COLO668 (cell line): ENCODE data around the gene FAM162A.
"Not testable (repeated sequence)": the region's sequence is repeated elsewhere in the genome, so short reads cannot be mapped to it uniquely, and the experiment has no call there.

ENCODE experiments used
- DNase-seq: peaks from one replicate; lab custom pipeline; 2025; ENCODE audit not compliant: unreplicated experiment; lab: John Stamatoyannopoulos, UW

The FAM162A gene, protein sequence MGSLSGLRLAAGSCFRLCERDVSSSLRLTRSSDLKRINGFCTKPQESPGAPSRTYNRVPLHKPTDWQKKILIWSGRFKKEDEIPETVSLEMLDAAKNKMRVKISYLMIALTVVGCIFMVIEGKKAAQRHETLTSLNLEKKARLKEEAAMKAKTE

DNA sequence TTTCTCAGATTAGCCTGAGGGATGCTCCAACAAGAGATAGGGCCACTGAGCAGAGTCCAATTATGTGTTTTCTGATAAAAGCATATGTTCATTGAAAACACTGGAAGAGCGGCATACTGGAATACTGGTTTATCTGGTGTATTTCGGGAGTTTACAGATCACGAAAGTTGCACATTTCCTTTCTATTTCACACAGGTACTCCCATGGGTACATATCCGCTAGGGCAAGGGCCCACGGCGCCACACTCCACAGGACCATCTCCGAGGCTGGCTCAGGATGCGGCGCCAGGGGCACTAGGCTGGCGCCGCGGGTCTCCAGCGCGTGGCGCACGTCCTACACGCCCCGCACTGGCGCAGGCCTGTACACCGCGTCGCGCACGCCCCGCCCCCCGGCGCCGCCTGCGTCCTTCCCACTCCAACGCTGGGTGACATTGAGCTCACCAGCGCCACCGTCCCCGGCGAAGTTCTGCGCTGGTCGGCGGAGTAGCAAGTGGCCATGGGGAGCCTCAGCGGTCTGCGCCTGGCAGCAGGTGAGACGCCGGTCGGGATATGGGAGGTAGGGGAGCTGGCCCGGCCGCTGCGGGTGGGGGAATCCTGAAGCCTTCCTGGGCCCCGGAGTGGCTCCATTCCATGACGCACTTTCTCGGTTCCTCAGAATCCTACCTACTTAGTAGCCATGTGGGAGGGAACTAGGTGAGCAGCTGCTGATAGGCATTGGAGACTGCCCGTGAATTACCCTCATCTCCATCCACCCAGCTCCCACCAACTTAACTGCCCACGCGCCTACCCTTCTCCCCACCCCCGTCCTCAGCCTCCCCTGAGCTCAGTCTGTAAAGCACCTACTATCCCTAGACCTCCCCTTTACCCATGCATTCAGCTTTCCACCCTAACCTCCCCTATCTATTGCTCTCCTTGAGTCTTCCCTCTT lies at the start of gene FAM162A:
TSS of gene FAM162A (plus strand) at position 412 of the 927 bp plus-strand sequence. CDS start at position 496, 84 bp downstream.
- DNase-seq: peak; percentile 95

DNA sequence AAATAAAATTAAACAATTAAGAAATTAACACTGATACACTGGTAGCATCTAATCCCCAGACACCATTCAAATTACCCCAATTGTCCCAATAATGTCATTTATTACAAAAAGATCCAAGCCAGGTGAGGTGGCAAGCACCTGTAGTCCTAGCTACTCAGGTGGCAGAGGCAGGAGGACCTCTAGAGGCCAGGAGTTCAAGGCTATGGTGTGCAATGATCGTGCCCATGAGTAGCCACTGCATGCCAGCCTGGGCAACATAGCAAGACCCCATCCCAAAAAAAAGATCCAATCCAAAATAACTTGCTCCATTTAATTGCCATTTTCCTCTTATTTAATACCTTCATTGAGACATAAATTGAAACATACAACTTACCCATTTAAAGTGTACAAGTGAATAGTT lies 41.2 kb upstream of the FAM162A start:
- no peak for DNase-seq

DNA sequence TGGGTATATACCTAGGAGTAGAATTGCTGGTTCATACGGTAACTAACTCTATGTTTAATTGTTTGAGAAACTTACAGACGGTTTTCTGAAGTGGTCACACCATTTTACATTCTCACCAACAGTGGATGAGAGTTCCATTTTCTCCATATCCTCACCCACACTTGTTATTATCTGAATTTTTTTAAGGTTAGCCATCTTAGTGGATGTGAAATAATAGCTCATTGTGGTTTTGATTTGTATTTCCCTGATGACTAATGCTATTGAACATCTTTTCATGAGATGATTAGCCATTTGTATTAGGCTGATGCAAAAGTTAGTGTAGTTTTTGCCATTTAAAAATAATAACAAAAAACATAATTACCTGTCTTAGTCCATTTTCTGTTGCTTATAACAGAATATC lies 40.3 kb upstream of the FAM162A start:
- no peak for DNase-seq

DNA sequence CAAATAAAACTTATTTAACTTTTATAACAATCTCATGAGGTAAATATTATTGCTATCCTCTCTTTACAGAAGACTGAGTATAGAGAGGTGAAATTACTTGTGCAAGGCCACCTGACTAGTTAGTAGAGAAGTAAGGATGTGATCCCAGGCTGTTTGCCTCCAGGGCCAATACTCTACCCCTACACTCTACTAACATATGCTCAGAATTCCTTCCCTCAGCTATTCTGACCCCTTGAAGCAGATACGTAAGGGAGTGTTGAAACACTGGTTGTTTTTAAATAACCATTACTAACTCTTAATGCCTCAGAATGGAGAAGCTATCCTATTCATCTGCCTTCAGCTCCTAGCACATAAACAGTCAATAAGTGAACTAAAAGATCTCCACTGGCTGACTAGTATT lies 34.8 kb upstream of the FAM162A start:
- DNase-seq: no peak

DNA sequence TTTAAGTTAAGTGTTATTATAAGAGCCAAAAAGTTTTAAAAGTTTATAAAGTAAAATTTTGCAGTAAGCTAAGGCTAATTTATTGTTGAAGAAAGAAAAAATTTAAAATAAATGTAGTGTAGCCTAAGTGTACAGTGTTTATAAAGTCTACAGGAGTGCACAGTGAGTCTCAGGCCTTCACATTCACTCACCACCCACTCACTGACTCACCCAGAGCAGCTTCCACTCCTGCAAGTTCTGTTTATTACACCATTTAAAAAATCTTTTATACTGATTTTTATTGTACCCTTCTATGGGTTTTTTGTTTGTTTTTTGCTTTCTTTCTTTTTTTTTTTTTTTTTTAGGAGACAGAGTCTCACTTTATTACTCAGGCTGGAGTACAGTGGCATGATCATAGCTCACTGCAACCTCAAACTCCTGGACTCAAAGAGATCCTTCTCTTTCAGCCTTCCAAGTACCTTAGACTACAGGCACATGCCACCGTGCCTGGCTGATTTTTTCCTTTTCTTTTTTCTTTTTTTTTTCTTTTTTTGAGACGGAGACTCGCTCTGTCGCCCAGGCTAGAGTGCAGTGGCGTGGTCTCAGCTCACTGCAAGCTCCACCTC lies 33.1 kb upstream of the FAM162A start:
- DNase-seq: no peak

DNA sequence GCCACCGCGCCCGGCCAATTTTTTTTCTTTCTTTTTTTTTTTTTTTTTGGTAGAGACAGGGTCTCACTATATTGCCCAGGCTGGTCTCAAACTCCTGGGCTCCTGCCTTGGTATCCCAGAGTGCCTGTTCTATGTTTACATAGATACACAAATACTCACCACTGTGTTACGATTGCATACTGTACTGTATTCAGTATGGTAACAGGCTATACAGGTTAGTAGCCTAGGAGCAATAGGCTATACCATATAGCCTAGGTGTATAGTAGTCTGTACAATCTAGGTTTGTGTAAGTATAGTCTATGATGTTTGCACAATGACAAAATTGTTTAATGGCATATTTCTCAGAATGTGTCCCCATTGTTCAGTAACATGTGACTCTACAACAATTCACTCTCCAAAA lies 32.4 kb upstream of the FAM162A start:
- DNase-seq: no peak

DNA sequence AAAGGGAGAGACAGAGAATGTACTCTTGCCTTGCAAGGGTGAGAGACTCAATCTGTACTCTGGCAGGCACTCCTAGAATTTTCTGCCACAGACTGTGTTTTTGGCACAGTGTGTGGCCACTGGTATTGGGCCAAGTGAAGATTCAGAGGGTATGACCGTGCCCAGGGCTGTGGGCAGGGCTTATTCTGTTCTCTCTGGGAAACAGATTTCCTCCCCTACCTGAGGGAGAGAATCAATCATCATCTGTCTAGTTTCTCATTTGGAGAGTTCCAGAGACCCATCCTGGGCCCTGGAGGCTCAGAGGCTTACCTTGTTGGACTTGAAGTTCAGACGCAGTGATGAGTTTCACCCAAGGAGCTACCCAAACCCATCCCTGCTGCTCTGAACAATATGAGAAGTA lies 30.8 kb upstream of the FAM162A start:
- DNase-seq: no peak

DNA sequence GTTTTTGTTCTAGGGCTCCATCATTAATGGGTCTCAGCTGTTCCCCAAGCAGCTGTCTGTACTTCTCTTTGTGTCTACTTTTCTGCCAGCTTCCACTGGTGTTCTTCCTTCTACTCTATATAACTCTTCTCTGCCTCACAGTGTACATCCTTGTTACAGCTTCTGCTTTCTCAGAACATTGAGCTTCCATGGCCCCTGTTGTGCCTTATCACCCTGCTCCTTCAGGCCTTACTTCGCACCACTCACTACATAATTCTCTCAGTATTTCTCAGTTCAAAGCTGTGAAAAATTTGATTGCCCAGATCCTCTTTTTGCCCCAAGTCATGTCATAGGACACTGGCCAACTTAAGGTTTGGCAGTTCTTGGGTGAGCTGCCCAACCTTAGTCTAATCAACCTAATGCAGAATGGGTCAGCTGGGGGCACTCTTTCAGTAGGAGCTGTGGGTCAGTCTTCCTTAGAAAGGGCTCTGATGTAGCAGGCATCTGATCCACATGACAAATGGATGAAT lies 30.0 kb upstream of the FAM162A start:
- no peak for DNase-seq

DNA sequence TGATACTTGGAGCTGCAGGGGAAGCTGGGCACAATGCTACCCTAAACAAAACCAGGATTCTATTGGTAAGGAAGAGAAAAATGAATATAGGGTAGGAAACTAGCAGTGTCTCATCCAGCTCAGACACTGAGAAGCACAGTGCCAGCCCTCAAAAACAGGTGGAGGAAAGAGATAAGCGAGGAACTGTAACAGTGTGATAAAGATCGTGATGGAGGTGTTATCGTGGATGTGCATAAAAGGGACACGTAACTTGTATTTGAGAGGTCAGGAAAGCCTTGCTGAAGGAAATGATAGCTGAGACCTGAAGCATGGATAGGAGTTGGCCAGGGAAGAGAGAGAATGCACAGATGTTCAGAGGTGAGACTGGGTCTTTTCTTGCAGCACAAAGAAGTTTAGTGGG lies 28.4 kb upstream of the FAM162A start:
- no peak for DNase-seq

DNA sequence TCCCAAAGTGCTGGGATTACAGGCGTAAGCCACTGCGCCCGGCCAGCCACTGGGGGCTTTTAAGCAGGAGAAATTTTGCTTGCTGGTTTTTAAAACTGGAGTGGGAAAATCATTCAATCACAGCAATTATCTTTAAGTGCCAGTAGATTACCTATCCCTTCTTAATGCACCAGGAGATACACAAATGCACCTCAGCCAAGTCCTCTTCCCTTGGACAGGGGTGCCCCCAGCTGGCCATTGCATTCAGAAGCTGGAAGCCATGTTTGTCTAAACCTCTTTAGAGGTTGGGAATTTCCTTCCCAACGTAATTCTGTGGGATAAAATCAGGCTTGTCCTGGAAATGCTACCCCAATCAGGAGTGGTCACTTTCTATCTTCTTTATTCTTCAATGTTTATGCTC lies 27.6 kb upstream of the FAM162A start:
- DNase-seq: peak; percentile 7

DNA sequence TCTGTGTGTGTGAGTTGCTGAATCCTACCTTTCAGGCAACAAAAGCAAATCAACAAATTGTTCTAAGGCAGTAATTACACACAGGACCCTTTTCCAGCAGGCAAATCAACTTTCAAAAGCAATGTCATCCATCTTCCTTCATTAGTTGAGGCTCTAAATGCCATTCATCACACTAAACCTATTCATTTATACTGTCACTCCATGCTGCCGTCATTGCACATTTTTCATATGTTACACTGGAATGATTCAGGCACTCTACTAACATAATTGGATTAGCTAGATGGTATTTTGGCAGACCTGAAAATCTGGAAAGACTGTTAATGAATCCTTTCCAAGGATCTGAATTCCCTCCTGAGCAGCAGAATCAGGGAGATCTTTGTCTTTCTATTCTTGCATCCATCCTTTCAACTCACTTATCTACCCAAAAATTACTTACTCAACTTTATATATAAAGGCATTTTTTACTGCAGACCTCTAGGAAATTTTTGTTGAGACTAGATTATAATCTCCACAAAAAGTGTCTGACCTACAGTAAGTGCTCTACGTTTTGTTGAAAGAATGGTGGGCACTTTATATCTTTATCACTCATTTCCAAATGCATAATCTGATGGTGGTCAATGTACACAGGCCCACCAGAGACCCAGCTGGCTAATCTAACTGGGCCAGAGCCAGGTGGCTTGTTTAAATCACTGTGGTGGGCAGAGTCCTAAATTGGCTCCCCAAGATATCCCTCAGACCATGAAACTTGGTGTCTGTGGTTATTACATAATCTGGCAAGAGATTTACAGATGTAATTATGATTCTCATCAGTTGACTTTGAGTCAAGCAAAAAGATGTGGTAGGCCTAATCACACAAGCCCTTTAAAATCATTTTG lies 25.9 kb upstream of the FAM162A start:
- DNase-seq: no peak

DNA sequence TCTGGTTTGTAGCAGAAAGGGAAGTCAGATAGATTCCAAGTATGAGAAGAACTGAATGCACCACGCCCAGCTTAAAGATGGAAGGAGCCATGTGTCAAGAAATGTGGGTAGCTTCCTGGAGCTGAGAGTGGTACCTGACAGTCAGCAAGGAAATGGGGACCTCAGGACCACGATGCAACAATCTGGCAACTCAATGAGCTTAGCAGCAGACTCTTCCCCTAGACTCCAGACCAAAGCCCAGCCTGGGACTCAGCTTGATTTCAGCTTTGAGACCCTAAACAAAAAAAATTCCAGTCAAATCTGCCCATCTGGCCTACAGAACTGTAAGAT lies 25.3 kb upstream of the FAM162A start:
- DNase-seq: no peak

DNA sequence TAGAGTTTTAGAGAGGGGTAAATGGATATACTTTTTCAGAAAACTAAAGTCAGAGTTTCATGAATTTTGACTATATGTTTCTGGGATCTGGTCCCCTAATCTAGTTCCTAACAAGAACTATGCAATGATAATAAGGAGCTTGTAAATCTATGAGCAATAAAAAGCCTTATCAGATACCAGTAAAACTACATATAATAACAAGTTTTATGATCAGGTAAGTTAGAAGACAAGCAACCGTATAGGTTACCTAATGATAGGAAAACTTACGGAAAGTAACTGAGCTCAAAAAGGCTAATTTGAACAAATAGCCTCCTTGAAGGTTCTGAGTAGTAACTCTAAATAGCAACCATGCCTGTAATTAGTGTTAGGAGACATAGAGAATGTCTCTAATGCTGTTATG lies 22.0 kb upstream of the FAM162A start:
- no peak for DNase-seq

DNA sequence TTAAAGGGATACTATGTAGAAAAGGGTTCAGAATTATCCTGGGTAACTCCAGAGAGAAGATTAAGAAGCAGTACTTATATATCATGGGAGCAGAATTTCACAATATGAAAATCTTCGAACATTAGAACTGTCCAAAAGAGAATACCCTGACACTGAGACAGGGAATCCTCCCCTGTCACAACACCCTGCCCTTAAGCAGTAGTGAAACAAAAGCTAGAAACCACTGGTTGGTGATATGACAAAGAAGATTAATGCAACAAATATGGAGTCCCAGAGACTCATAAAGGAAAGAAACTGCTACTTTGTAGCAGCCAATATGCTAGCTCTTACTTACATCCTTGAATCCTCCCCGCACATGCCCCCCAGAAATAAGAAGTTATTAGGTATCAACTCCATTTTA lies 19.5 kb upstream of the FAM162A start:
- no peak for DNase-seq

DNA sequence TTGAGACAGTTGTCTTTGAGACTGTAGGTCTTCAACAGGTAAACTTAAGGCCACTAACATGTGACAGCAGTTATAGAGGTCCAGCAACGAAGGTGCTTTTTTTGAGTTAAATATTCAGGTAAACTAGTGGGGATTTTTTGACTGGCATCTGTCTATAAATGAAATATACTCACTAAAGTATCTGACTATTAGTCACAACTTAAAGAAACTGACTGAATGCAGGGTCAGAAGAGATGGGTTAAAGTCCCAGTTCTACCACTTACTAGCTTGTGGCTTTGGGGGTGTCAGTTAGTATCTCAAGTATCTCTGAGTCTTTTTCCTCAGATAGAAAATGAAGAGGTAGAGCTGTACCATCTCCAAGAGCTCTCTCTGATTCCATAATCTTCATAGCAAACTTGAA lies 18.9 kb upstream of the FAM162A start:
- DNase-seq: no peak

DNA sequence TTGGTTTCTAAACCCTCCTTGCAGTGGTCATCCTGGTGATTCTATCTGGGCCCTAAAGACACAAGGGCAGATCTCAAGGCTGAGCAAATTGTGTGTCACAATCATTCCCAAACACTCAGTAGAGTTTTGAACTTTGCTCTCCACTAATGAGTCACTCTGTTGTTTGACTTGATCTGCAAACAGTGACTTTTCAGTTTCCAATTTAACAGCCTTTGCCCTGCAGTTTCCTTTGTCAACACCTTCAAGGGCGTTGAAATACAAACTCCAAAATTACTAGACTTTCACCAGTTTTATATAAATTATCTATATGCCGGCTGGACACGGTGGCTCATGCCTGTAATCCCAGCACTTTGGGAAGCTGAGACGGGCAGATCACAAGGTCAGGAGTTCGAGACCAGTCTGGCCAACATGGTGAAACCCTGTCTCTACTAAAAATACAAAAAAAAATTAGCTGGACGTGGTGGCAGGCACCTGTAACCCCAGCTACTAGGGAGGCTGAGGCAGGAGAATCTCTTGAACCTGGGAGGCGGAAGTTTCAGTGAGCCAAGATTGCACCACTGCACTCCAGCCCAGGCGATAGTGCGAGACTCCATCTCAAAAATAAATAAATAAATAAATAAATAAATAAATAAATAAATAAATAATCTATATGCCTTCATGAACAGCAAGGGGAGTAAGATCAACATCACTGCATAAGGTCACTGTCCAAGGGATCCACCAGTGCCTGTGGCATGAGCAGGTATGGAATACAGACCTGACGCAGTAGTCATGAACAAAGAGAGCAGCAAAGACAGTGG lies 18.2 kb upstream of the FAM162A start:
- DNase-seq: not testable (repeated sequence)

DNA sequence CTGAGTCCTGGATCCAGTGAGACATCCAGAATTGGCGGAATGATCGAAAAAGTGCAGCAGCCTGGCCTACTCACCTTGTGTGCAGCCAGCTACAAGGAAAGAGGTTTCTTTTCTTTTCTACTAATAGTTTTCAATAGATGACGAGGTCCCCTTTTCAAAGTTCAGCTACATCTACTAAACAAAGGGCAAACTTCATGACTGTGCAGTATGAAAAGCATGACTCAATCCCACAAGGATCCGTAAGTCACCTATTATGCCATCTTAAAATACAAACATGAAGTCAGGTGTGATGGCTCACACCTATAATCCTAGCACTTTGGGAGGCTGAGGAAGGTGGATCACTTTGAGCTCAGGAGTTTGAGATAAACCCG lies 17.6 kb upstream of the FAM162A start:
- no peak for DNase-seq

DNA sequence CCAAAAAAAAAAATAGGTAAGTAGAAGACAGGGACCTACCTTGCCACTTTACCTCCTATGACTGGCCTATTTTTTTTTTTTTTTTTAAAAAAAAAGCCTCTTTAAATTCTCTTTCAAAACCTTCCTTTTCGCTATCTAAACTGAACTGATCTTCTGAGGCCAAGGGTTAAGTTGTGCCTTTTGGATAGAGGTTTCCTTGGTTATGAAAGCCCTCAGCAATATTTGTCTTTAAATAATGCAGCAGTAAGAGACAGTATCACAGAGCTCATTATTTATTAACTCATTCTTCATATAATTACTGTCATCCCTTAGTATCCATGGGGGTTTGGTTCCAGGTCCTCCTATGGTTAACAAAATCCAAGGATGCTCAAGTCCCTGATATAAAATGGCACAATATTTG lies 9.9 kb upstream of the FAM162A start:
- DNase-seq: no peak

DNA sequence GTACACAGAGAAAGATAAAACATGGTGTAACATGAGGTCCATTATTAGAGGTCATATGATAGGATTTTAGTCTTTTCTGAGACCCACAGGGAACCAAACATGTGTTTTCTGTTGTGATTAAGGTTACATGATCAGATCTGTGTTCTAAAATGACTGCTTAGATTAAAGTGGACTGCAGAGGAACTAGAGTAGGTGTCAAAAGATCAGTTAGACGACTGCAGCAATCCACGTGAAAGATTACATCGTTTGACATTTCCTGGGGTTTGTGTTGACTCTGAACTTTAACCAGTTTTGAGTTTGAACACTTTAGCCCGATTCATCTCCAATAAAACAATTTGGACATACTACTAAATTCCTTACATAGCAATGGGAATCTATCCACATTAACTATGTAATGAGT lies 6.0 kb upstream of the FAM162A start:
- no peak for DNase-seq

DNA sequence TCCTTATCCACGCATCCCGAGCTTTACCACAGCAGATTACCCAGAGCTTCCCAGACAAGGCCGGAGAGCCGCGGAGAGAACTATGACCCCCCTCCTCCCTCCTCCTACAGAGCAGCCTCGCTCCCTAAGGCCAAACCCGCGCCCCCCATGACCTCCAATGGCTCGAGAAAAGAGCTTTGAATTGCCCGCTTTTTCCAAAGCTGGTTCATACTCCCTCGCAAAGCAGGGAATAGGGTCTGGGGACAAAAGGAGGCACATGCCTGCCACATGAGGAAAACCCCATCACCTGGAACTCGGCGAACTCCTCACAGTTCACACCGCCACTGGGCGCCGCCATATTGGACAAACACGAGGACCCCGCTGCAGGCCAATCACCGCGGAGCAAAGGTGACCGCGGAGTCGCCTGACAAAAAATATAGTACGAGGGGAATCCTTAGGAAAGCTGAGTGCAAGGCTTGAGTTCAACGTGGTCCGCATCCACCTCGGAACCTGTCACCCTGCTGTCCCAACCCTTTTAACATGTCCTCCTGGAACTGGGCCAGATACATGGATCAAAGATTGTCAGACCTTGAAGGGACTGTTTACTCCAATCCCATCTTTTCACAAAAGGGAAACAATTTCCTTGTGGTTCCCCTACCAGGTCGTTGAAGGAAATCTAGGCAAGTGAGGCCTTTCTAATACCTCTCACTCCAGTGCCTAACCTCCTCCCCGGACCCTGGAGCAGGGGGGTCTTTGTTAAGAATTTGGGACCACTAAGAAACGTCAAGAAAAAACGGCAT lies 905 bp upstream of the FAM162A start, which contains the start of gene MIX23:
TSS of gene MIX23 (minus strand) at position 344 of the 779 bp plus-strand sequence. CDS start at position 337, 7 bp downstream.
- peak; percentile 86 for DNase-seq
